Camera-type eye (tissue), 1 donor: ENCODE data around the gene NOL11. TPM values are rescaled to one million over a fixed set of nuclear protein-coding genes. Genes with fewer than 3 reads are reported as not detected.

ENCODE experiments used
- total RNA-seq: library from RNA; depleted of rRNA; stranded (reverse); fragments of >200 nt; gene quantifications from one replicate; pipeline ENCODE4 v1.2.3, GENCODE V29; 2014

NOL11 gene
- total RNA-seq, result 65.5 TPM

DNA sequence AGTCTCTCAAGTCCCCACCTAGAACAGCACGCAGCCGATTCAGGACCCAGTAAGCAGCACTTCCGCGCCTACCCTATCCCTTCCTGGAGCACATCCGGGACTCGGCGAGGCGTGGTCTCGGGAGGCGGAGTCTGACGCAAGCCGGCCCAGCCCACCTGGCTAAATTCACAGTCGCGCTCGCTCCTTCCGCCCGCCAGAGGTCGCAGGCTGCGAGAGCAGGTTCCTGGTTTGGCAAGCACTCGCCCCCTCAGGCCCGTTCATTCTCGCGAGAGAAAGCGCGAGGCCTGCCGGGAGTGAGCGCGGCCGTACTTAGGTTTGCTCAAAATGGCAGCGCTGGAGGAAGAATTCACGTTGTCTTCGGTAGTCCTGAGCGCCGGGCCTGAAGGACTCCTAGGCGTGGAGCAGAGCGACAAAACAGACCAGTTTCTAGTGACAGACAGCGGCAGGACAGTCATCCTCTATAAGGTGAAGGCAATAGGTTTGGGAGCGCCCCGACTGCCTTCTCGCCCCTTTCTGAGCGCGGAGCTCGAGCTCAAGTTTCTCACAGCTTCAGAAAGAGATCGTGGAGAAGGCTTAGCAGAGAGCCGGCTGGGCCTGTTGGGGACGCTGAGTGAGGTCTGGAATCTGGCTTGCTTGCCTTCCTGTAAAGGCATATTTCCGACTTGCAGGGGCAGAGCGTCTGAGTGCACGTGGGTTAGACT, at the start of gene NOL11:
Gene NOL11, plus strand, starts transcription at position 313 of the 701 bp plus-strand sequence. Its CDS starts 12 bp downstream, at position 325.

Other genes starting within 250 kb of the NOL11 start
- gene BPTF, start 107.6 kb downstream of the NOL11 start, total RNA-seq, result 256 TPM